HepG2 (cell line): ENCODE results near the gene LMAN1L. TPM values are rescaled to one million over a fixed set of nuclear protein-coding genes. Genes with fewer than 3 reads are reported as not detected.
A peak's percentile ranks its signal among the peaks of the same experiment; 100 is the strongest.

Experiments used
- DRAP1 ChIP-seq: IDR thresholded peaks from 2 replicates; pipeline ENCODE4 v1.6.1; 2016; ENCODE audit warnings: missing genetic modification reagents, missing compliant biosample characterization
- HMGXB3 ChIP-seq: sonication (generic); formaldehyde crosslinking; IDR thresholded peaks from 2 replicates; pipeline ENCODE4 v1.4.0; 2020; ENCODE audit warnings: missing genetic modification reagents, borderline replicate concordance
- HNF4G ChIP-seq, 2 experiments: sonication (generic) in 1 of 2; formaldehyde crosslinking in 1 of 2; IDR thresholded peaks; 2 replicates each; pipeline versions ENCODE4 v1.4.0 to v1.6.1; 2011 to 2020; ENCODE audit warnings: borderline replicate concordance in 2 of 2, low read depth in 2 of 2, mild to moderate bottlenecking in 2 of 2, low read length in 1 of 2, missing genetic modification reagents in 1 of 2, moderate library complexity in 1 of 2
- HOXA7 ChIP-seq: sonication (generic); formaldehyde crosslinking; IDR thresholded peaks from 2 replicates; pipeline ENCODE4 v1.8.1; 2022; ENCODE audit warnings: mild to moderate bottlenecking, missing genetic modification reagents, moderate library complexity
- KMT2A ChIP-seq: sonication (generic); formaldehyde crosslinking; IDR thresholded peaks from 2 replicates; pipeline ENCODE4 v1.4.0; 2020; ENCODE audit warnings: missing genetic modification reagents
- NFIB ChIP-seq: sonication (generic); formaldehyde crosslinking; IDR thresholded peaks from 2 replicates; pipeline ENCODE4 v1.9.0; 2021; ENCODE audit warnings: missing genetic modification reagents, mild to moderate bottlenecking, borderline replicate concordance
- PHF20 ChIP-seq: sonication (generic); formaldehyde crosslinking; IDR thresholded peaks from 2 replicates; pipeline ENCODE4 v1.5.0; 2020; ENCODE audit warnings: mild to moderate bottlenecking, missing genetic modification reagents
- RAD21 ChIP-seq: fragments of 450-650 bp; formaldehyde crosslinking; IDR thresholded peaks from 2 replicates; pipeline ENCODE4 v1.5.0; 2020; ENCODE audit warnings: mild to moderate bottlenecking
- RBM39 ChIP-seq: fragments of 200-400 bp; formaldehyde crosslinking; IDR thresholded peaks from one replicate; pipeline ENCODE4 v1.6.1; 2018; ENCODE audit warnings: antibody characterized with exemption, mild to moderate bottlenecking, low read depth, low read length; ENCODE audit not compliant: poor library complexity, severe bottlenecking
- SP1 ChIP-seq, 2 experiments: fragments of 450-650 bp in 1 of 2; sonication (generic) in 1 of 2; formaldehyde crosslinking in 1 of 2; IDR thresholded peaks; 2 replicates each; pipeline versions ENCODE4 v1.4.0 to v1.6.1; 2016 to 2020; ENCODE audit warnings: missing genetic modification reagents in 1 of 2
- TBX2 ChIP-seq: sonication (generic); formaldehyde crosslinking; IDR thresholded peaks from 2 replicates; pipeline ENCODE4 v1.5.0; 2020; ENCODE audit warnings: missing genetic modification reagents, mild to moderate bottlenecking, borderline replicate concordance
- ZFP41 ChIP-seq: sonication (generic); formaldehyde crosslinking; IDR thresholded peaks from 2 replicates; pipeline ENCODE4 v1.4.0; 2020; ENCODE audit warnings: mild to moderate bottlenecking, missing genetic modification reagents, borderline replicate concordance
- ZFP62 ChIP-seq: sonication (generic); formaldehyde crosslinking; IDR thresholded peaks from 2 replicates; pipeline ENCODE4 v1.4.0; 2020; ENCODE audit warnings: missing genetic modification reagents
- ZNF251 ChIP-seq: sonication (generic); formaldehyde crosslinking; IDR thresholded peaks from 2 replicates; pipeline ENCODE4 v1.9.0; 2021; ENCODE audit warnings: mild to moderate bottlenecking, missing genetic modification reagents
- ZNF256 ChIP-seq: sonication (generic); formaldehyde crosslinking; conservative IDR thresholded peaks from 2 replicates; pipeline ENCODE4 v1.4.0; 2020; ENCODE audit warnings: missing genetic modification reagents
- ZNF33B ChIP-seq: sonication (generic); formaldehyde crosslinking; IDR thresholded peaks from 2 replicates; pipeline ENCODE4 v1.5.1; 2020; ENCODE audit warnings: mild to moderate bottlenecking, missing genetic modification reagents
- ZNF501 ChIP-seq: sonication (generic); formaldehyde crosslinking; IDR thresholded peaks from 2 replicates; pipeline ENCODE4 v1.5.1; 2020; ENCODE audit warnings: mild to moderate bottlenecking, moderate library complexity, missing genetic modification reagents
- ZNF512B ChIP-seq: sonication (generic); formaldehyde crosslinking; IDR thresholded peaks from 2 replicates; pipeline ENCODE4 v1.5.1; 2020; ENCODE audit warnings: missing genetic modification reagents, mild to moderate bottlenecking, borderline replicate concordance
- ZNF597 ChIP-seq: sonication (generic); formaldehyde crosslinking; IDR thresholded peaks from 2 replicates; pipeline ENCODE4 v1.5.0; 2020; ENCODE audit warnings: missing genetic modification reagents
- ZNF619 ChIP-seq: sonication (generic); formaldehyde crosslinking; IDR thresholded peaks from 2 replicates; pipeline ENCODE4 v1.4.0; 2020; ENCODE audit warnings: mild to moderate bottlenecking, missing genetic modification reagents
- ZNF740 ChIP-seq: sonication (generic); formaldehyde crosslinking; IDR thresholded peaks from 2 replicates; pipeline ENCODE4 v1.4.0; 2020; ENCODE audit warnings: missing genetic modification reagents
- ZNF878 ChIP-seq: sonication (generic); formaldehyde crosslinking; IDR thresholded peaks from 2 replicates; pipeline ENCODE4 v1.8.1; 2023; ENCODE audit warnings: mild to moderate bottlenecking, missing genetic modification reagents, moderate library complexity
- polyA plus RNA-seq, 8 experiments: library from polyadenylated mRNA; depleted of rRNA in 3 of 8; stranded (reverse) in 7 of 8; unstranded in 1 of 8; fragments of >200 nt; fragmentation: Illumina TruSeq in 4 of 8; extraction: Trizol in 4 of 8; gene quantifications; 2 replicates each; pipeline versions ENCODE4 v1.2.1 to v1.2.3, GENCODE V29; 2011 to 2016; ENCODE audit warnings: low read depth in 4 of 8, missing spikeins in 1 of 8, mixed read lengths in 1 of 8; ENCODE audit not compliant: insufficient read depth in 1 of 8
- total RNA-seq, 5 experiments: library from RNA; depleted of rRNA; stranded (reverse); fragments of >200 nt; fragmentation: Illumina TruSeq; extraction: Trizol; gene quantifications; 2 replicates each; pipeline ENCODE4 v1.2.3, GENCODE V29; 2016; ENCODE audit warnings: low read depth in 1 of 5

The LMAN1L gene
- total and polyA plus RNA-seq, 2 of the 13 experiments (the other 11 are each of a cell fraction or from before 2014, with no cell fraction given) = not detected

GRCh38 chr15:74843445-74843828 is 30.8 kb downstream of the LMAN1L start (continued):
- TF ChIP-seq ZNF597 (CRISPR knock-in tag) (no peak), ZFP62 (CRISPR knock-in tag) (no peak), ZFP41 (CRISPR knock-in tag) (no peak), ZNF878 (CRISPR knock-in tag) (no peak), SP1 (IDR thresholded peaks at IDR 0.05) (no peak), SP1 (CRISPR knock-in tag; IDR thresholded peaks at IDR 0.05) (0 out of 2 replicates have a peak, but pooled peaks have one; percentile 2), ZNF501 (CRISPR knock-in tag) (peak; percentile 11; the same call in 1 of the 2 replicates), ZNF33B (CRISPR knock-in tag) (no peak), ZNF256 (no peak), ZNF251 (CRISPR knock-in tag) (no peak), PHF20 (CRISPR knock-in tag) (no peak), RBM39 (no peak), NFIB (no peak), TBX2 (CRISPR knock-in tag) (no peak), ZNF740 (no peak), KMT2A (CRISPR knock-in tag) (no peak), HMGXB3 (CRISPR knock-in tag) (no peak), HNF4G (IDR thresholded peaks at IDR 0.05; ENCODE audit: borderline replicate concordance, low read depth, low read length) (no peak), HNF4G (CRISPR knock-in tag; IDR thresholded peaks at IDR 0.05; ENCODE audit: borderline replicate concordance, low read depth) (no peak), ZNF619 (CRISPR knock-in tag) (no peak), DRAP1 (no peak), HOXA7 (no peak), ZNF512B (CRISPR knock-in tag) (no peak), RAD21 (0 out of 2 replicates have a peak, but pooled peaks have one; percentile 24)
